ENCODE data around the gene DGKG.

Gene DGKG

DNA sequence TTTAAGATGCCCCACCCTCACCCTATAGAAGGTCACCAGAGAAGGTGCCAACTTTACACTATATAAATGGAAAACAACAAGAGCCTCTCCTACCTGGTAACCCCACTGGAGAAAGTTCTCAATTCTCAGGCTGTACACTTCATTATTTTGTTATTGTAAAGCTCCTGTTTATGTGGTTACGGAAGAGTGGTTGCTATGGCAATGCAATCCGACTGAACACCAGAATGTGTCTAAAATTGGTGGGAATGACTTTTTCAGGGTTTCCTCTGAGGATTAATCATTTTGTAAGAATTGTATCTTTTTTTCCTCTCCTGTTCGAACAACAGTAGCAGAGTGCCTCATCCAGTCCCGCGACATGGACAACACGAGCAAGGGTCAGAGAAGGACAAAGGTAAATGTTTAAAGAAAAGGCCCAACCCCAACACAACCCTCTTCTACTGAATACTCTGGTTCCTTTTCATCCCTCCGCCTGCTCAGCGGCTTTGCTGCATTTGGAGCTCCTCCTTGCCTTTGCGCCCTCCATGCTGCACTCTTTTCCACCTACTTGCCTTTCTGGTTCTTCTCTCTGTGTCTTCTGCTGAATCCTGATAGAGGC, 45.3 kb downstream of the DGKG start:
- no peak for DNase-seq

- no peak for DNase-seq
These were observed 46.3 kb downstream of the DGKG start for GRCh38 chr3:186315581-186316354.

GRCh38 chr3:186314896-186315295, 47.1 kb downstream of the DGKG start:
- no peak for DNase-seq

DNA sequence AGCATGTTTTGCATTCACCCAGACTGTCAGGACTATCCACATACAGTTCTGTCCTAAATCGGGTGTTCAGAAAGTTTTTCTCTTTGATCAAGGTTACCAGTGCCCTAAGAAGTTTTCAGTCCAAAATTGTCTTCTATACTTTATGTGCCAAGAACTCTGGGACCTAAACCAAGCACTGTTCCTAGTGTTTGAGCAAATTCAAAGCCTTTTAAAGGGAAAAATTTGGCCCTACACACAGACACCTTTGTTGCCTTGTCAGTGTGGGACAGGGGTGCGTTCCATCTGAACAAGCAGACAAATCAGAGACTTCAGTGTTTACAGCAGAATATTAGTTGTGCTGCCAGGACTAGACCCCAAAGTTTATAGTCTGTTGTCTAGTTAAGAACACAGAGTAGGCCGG, 50.6 kb downstream of the DGKG start:
- DNase-seq: no peak

GRCh38 chr3:186308549-186308948, 53.5 kb downstream of the DGKG start:
- DNase-seq: no peak

DNA sequence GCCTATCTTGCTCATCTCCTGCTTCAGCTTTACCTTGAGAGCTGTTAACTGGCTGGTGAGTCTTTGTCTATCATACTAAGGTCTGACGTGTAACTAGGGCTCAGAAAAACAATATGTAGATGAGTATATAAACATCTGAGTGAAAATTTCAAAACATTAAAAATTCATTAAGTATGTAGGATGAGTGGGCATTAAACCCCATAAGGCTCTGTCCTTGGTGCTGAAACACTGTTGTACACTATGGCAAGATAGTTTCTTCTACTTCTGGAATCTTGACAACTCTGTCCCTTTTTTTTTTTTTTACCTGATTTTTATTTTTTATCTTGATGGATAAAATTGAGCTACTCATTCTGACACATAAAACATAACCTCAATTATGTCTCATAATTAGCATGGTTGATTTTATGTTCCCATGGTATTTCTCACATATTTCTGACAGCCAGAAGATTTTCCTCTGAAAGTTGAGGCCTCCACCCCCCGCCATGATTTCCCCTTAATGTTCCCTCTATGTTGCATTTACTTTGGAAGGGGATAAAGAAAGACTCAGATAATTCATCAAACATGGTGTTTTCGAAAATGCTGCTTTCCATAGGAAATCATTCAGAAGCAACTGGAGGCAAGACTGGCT, 54.3 kb downstream of the DGKG start:
- no peak for DNase-seq

DNA sequence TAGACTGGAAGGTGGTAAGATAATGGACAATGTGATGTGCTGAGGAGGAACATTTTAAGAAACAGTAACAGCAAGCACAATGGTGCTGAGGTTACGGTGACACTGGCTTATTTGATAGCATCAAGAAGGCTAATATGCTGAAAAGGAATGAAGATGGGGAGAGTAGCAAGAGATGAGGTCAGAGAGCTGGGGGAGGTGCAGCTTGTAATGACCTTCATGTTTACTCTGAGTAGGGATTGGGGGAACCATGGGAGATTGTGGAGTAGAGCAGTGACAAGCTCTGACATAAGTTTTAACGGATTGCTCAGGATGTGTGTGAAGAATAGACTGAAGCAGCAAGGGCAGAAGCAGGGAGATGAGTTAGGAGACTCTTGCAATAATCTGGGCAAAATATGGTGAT, 56.7 kb downstream of the DGKG start:
- no peak for DNase-seq

DNA sequence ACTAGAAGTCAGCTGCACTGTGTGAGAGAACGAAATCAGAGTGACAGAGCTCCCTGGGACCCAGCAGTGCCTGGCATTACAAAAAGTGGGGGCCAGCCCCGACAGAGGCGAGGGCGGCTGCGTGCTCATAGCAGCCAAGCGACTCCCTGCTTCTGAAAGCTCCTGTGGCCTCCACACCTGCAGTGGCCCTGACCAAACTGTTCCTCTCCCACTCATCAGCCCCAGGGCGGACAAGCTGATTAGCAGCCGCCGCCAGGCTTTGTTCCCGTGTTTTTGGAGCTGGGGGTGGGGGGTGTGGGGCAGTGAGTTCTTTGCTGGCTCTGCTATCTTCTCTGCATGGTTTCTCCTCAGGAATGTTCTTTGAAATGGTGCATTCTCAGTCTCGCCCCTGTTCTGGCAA, 58.1 kb downstream of the DGKG start:
- no peak for DNase-seq

GRCh38 chr3:186299327-186299726, 62.7 kb downstream of the DGKG start:
- no peak for DNase-seq

- DNase-seq: no peak
These were observed 63.2 kb downstream of the DGKG start for GRCh38 chr3:186298876-186299275.

- DNase-seq: no peak
These were observed 71.2 kb downstream of the DGKG start for GRCh38 chr3:186290796-186291195.

DNA sequence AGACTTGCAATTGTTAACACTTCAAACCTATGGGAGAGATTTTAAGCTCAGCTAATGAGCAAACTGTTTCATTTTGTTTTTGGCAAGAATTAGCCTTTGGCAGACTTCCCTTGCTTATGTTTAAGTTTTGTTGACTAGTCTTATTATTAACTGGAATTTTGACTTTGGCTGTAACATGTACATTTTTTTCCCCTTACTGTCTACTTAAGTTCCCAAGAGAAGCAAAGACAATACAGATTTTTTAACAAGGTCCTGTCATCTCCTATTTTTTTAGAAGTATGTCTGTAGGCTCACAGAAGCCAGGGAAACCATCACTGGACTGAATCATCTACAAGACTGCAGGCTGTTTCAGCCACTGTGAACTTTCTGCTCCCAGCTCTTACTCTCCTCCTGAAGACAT, 74.3 kb downstream of the DGKG start:
- no peak for DNase-seq

DNA sequence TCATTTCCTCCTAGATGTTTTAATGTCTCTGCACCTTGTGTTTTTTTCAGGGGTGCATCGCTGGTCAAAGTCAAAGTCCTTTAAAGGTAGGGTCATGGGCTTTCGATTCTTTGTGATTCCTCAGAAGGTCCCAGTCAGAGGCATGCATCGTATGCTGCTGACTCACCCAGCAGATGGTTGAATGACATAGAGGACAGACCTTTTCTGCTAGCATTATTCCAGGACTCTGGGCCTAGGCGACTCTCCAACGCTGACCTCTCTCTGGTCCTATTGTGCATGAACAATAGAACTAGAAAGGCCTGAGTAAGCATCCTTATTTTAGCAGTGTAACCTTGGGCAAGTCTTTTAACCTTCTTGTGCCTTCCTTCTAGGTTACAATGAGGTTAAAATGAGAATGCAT, 75.9 kb downstream of the DGKG start:
- no peak for DNase-seq

DNA sequence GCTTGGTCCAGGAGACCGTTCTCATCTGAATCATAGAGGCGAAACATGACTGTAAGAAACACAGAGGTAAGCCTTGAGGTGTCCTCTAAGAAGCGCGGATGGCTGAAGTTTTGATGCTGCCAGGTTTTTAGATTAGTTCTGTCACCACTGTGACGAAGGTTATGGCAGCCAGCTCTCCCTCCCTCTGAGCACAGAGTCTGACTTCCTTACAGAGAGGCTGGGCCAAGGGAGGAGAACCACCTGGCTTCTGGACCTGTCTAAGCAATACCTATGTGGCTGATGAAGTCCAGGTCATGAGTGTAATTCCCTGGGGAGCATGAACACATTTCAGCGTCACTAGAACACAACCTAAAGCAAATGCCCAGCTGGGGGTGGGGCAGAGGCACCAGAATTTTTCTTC, 77.4 kb downstream of the DGKG start:
- DNase-seq: no peak

DNA sequence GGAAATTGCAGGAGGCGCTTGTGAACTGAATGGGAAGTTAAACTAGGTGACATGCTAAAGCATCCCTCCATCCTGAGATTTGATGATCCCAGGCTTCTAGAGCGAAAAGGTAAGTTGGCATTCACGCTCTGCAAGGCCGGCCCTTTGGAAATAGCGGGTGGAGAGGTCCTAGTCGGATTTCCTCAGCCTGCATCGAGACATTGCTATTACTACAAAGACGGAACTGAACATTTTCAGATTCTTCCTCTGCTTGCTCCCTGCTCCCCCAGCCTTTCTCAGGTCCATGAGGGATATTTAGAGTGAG, 77.7 kb downstream of the DGKG start:
- no peak for DNase-seq

DNA sequence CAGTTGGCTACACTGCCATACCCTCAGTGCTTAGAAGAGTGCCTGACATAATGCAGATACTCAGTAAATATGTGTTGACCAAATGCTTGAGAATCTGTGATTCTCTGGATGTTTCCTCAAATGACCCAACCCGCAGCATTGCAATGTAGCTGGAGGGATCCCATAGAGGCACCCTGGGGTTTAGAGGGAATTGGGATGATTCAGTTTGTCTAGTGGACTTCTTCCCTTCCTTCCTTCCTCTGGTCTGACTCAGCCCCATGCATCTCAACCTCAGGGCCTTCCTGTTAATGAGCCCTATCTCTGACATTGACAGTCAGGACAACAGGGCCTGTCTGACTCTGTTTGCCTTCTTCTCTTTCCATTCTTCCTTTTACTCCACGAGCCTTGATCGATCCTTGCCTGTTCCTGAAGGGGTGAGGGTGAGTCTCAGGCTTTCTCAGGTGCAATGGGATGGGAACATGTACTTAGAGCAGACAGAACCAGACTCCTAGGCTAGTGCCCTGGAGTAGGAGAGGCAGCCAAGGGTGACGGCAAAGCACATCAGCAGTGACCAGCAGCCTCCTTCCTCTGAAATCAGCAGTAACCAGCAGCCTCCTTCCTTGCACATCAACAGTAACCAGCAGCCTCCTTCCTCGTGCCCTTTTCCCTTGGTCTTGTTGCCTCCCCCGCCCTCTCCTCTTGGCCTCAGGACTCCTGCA, 78.2 kb downstream of the DGKG start:
- no peak for DNase-seq

GRCh38 chr3:186283096-186283495, 78.9 kb downstream of the DGKG start:
- no peak for DNase-seq

GRCh38 chr3:186281176-186281575, 80.9 kb downstream of the DGKG start:
- no peak for DNase-seq

DNA sequence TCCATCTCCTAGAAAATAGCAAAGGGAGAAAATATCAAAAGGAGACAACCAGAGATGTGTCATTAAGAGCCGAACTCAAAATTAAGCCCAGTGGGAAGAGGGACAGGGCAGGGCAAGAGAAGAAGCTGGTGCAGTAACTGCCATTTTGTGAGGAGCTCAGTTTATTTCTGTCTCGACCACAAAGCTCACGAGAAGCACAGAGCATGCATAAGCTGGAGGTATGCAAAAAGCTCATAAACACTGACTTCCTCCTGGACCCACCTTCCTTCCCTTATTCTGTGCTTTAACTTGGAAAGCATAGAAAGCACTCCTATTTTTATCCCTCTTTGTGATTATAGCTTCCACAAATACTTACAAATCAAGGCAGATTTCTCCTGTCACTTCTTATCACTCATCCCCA, 81.3 kb downstream of the DGKG start:
- DNase-seq: no peak

DNA sequence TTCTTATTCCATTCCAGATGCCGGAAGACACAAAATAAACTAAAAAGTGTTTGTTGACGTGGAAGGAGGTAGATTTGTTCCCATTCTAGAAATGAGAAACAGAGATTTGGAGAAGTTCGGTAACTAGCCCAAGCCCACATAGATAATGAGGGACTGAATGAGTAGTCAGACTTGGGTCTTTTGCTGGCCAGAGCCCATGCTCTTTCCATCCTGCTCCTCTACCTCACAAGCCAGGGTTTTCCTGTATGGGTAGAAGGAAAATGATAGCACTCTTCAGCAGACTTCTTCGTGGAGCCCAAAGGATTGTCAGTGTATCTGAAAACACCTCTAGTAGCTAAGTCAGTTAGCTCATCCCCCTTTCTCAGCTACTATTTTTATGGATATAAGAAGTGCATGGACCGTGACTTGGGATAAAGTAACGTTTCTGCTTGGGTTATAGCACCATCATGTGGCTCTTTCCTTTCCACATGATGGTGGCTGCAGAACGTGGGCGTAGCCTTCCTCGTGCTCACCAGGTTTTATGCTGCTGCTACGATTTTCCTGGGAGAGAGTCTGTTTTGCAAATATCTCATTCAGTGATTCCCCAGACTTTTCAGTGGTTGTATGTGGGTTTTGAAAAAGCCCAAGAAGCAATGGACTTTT, 84.6 kb downstream of the DGKG start:
- no peak for DNase-seq

DNA sequence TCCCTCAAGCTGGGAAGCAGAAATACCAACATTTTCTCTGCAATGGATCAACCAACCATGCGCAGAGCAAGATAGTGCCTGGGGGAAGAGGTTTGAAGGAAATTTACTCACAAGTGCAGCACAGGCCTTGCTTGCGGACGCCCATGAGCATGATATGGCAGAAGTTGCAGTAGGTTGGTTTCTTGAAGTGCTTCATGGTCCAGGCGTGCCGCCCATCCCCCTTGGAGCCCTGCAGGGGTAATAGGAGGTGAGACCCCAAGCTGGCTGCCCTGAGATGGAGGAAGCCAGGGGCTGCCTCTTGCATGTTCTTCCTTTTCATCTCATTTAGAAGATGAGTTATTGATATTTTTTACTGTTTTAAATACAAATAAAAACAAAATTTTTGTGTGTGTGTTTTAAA, 86.6 kb downstream of the DGKG start:
- no peak for DNase-seq

- DNase-seq: no peak
These were observed 88.4 kb downstream of the DGKG start for GRCh38 chr3:186273586-186273985.

GRCh38 chr3:186270701-186271100, 91.3 kb downstream of the DGKG start:
- no peak for DNase-seq
